OCI-LY7 (cell line): ENCODE measurements around the gene PODXL. TPM values are rescaled to one million over a fixed set of nuclear protein-coding genes. Genes with fewer than 3 reads are reported as not detected.

ENCODE experiments used
- BruUV-seq: library from RNA; stranded (reverse); fragments of 400-500 nt; replicated peaks from 2 replicates; lab custom pipeline; 2021; lab: Mats Ljungman, UMichigan
- CTCF ChIA-PET: fragments of 300-600 bp; sonication (Branson Sonifier 250); formaldehyde crosslinking; loops from one replicate; lab custom pipeline; 2022; ENCODE audit warnings: antibody characterized with exemption; ENCODE audit not compliant: unreplicated experiment; lab: Charles Lee
- POLR2A ChIA-PET: fragments of 300-600 bp; sonication (Branson Sonifier 250); formaldehyde crosslinking; loops from one replicate; lab custom pipeline; 2022; ENCODE audit warnings: antibody characterized with exemption; lab: Charles Lee
- DNase-seq: peaks from one replicate; pipeline ENCODE4 v3.0.0-alpha.2; 2015; ENCODE audit warnings: low spot score
- H2AFZ ChIP-seq: fragments of 200-600 bp; sonication (generic), shearing (Covaris generic); 2 replicates; pipeline ENCODE4 v1.6.1; 2014; ENCODE audit warnings: mild to moderate bottlenecking, antibody characterized with exemption, low read length, moderate library complexity
- H3K27ac ChIP-seq: fragments of 200-600 bp; sonication (generic); 2 replicates; pipeline ENCODE4 v1.5.1; 2014; ENCODE audit warnings: mixed run types, low read depth, mild to moderate bottlenecking, moderate library complexity, low read length, inconsistent platforms; ENCODE audit not compliant: poor library complexity, severe bottlenecking
- H3K36me3 ChIP-seq: fragments of 200-600 bp; sonication (generic); 2 replicates; pipeline ENCODE4 v1.6.1; 2014; ENCODE audit warnings: mild to moderate bottlenecking, antibody characterized with exemption, low read length, moderate library complexity, mixed read lengths; ENCODE audit not compliant: insufficient read depth
- H3K4me1 ChIP-seq: fragments of 200-600 bp; sonication (generic); 2 replicates; pipeline ENCODE4 v1.5.1; 2014; ENCODE audit warnings: mild to moderate bottlenecking, low read length; ENCODE audit not compliant: insufficient read depth, poor library complexity, severe bottlenecking
- H3K4me2 ChIP-seq: fragments of 200-600 bp; sonication (generic); 2 replicates; pipeline ENCODE4 v1.6.1; 2014; ENCODE audit warnings: mild to moderate bottlenecking, low read length
- H3K4me3 ChIP-seq: fragments of 200-600 bp; sonication (generic); 2 replicates; pipeline ENCODE4 v1.5.1; 2014; ENCODE audit warnings: mild to moderate bottlenecking, low read depth, low read length; ENCODE audit not compliant: poor library complexity, severe bottlenecking
- H3K79me2 ChIP-seq: fragments of 200-600 bp; sonication (generic); 2 replicates; pipeline ENCODE4 v1.6.1; 2016; ENCODE audit warnings: low read depth, mild to moderate bottlenecking, low read length, moderate library complexity, mixed read lengths; ENCODE audit not compliant: insufficient read depth
- H3K9me2 ChIP-seq: fragments of 200-600 bp; sonication (generic); 2 replicates; pipeline ENCODE4 v1.6.1; 2016; ENCODE audit warnings: mild to moderate bottlenecking, low read length, mixed read lengths; ENCODE audit not compliant: insufficient read depth
- H3K9me3 ChIP-seq: fragments of 200-600 bp; sonication (generic); 2 replicates; pipeline ENCODE4 v1.6.1; 2014; ENCODE audit warnings: mild to moderate bottlenecking, mixed run types, low read length, mixed read lengths
- H4K20me1 ChIP-seq: fragments of 200-600 bp; sonication (generic); 2 replicates; pipeline ENCODE4 v1.6.1; 2014; ENCODE audit warnings: mild to moderate bottlenecking, antibody characterized with exemption, low read length, moderate library complexity, mixed read lengths; ENCODE audit not compliant: insufficient read depth
- EZH2phosphoT487 ChIP-seq: fragments of 200-600 bp; sonication (generic); IDR thresholded peaks from 2 replicates; pipeline ENCODE4 v1.6.1; 2018; ENCODE audit warnings: low read depth, borderline replicate concordance, mild to moderate bottlenecking, mixed run types, antibody characterized with exemption, low read length, moderate library complexity, mixed read lengths
- intact Hi-C: fragments of 100-400 bp; cut with micrococcal nuclease; formaldehyde crosslinking; loops from one replicate; pipeline ENCODE4 v1.10.0; 2022; ENCODE audit not compliant: unreplicated experiment
- total RNA-seq, 2 experiments: library from RNA; depleted of rRNA in 1 of 2; stranded (reverse); fragments of >200 nt in 1 of 2; shearing (Covaris generic) in 1 of 2; gene quantifications; 2 replicates each; pipeline ENCODE4 v1.2.3, GENCODE V29; 2014 to 2022
- TF ChIP-seq, protein P1 (sequence below): fragments of 200-600 bp; sonication (generic); conservative IDR thresholded peaks from 2 replicates; pipeline ENCODE4 v1.5.1; 2014; ENCODE audit warnings: mild to moderate bottlenecking, antibody characterized with exemption, low read length, moderate library complexity, mixed read lengths

Gene PODXL
- total RNA-seq, 2 experiments from 2014 or later, result 0.32 to 2.1 TPM

DNA sequence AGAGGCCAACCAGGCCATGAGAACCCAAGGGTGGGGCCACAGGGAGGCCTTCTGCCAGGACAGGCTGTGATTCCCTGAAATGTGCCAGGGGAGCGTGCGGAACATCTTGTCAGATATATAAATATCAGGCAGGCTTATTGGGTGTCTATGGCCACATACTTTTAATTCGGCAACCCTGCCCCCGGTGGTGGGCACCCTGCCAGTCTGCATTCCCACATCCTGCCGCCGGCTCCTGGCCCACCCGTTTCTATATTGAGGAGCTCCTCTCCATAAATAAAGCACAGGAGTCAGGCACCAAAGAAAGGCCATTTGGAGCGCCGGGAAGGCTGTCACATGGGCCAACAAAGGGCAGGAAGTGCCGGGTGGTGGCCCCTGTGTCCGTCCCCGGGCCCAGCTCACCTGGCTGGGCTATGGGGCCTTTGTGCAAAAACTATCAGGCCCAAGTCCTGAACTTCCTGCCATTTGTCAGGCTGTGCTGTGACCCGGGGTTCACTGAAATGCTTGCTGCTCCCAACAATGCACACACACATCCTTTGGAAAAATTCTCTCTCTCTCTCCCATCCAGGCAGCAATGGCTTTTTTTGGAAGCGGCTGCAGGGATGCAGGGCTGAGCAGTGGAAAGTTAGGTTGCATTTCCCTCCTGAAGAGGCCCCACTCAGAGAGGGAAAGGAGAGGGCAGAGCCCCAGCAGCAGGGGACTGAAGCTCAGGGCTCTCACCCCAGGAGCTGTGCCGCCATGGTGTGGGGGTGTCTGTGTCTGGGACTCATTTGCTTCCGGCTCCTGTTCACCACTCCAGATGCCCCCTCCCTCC lies 25.0 kb upstream of the PODXL start:
- Histone ChIP-seq H4K20me1 (no peaks in the 10 kb centered on the region), H3K9me3 (no peaks in the 10 kb centered on the region), H3K79me2 (no peaks in the 10 kb centered on the region), H3K36me3 (no peaks in the 10 kb centered on the region), H3K4me2 (no peak overlapping the region), H3K4me3 (no peak overlapping the region), H2AFZ (no peak overlapping the region), H3K9me2 (no peaks in the 10 kb centered on the region), H3K4me1 (no peaks in the 10 kb centered on the region), H3K27ac (no peak overlapping the region)
- ChIA-PET CTCF (no interaction called here), POLR2A (no interaction called here)
- DNase-seq, result no peak
- BruUV-seq, result no TSS peak
- intact Hi-C loops, result no loop called here
- TF ChIP-seq, protein P1, sequence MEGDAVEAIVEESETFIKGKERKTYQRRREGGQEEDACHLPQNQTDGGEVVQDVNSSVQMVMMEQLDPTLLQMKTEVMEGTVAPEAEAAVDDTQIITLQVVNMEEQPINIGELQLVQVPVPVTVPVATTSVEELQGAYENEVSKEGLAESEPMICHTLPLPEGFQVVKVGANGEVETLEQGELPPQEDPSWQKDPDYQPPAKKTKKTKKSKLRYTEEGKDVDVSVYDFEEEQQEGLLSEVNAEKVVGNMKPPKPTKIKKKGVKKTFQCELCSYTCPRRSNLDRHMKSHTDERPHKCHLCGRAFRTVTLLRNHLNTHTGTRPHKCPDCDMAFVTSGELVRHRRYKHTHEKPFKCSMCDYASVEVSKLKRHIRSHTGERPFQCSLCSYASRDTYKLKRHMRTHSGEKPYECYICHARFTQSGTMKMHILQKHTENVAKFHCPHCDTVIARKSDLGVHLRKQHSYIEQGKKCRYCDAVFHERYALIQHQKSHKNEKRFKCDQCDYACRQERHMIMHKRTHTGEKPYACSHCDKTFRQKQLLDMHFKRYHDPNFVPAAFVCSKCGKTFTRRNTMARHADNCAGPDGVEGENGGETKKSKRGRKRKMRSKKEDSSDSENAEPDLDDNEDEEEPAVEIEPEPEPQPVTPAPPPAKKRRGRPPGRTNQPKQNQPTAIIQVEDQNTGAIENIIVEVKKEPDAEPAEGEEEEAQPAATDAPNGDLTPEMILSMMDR, result no peak
- TF ChIP-seq EZH2phosphoT487, result no peak

DNA sequence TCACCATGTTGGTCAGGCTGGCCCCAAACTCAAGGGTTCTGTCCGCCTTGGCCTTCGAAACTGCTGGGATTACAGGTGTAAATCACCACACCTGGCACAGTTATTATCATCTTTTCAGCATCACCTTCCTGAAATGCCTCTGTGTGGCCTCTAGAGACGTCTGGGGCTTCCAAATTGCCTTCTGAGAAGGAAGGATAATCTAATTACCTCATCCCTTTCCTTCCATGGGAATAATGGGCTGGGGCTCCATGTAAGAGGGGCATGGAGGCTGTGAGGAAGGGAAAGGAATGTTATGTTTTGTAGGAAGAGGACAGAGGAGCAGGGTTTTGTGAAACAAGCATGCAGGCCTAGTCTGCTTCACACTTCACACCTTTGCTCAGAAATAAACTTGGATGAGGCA lies 22.2 kb upstream of the PODXL start:
- H3K4me1 ChIP-seq, result no peaks in the 10 kb centered on the region
- no TSS peak for BruUV-seq
- H3K9me2 ChIP-seq, result no peaks in the 10 kb centered on the region
- H3K27ac ChIP-seq, result no peak overlapping the region
- TF ChIP-seq EZH2phosphoT487, result no peak
- TF ChIP-seq, protein P1, result no peak
- no peaks in the 10 kb centered on the region for H3K9me3 ChIP-seq
- no peak for DNase-seq
- no peak overlapping the region for H3K4me3 ChIP-seq
- no peaks in the 10 kb centered on the region for H3K79me2 ChIP-seq
- H3K36me3 ChIP-seq, result no peaks in the 10 kb centered on the region
- H4K20me1 ChIP-seq, result no peaks in the 10 kb centered on the region
- H2AFZ ChIP-seq, result no peak overlapping the region
- ChIA-PET CTCF (no interaction called here), POLR2A (no interaction called here)
- intact Hi-C loops, result no loop called here
- no peak overlapping the region for H3K4me2 ChIP-seq

DNA sequence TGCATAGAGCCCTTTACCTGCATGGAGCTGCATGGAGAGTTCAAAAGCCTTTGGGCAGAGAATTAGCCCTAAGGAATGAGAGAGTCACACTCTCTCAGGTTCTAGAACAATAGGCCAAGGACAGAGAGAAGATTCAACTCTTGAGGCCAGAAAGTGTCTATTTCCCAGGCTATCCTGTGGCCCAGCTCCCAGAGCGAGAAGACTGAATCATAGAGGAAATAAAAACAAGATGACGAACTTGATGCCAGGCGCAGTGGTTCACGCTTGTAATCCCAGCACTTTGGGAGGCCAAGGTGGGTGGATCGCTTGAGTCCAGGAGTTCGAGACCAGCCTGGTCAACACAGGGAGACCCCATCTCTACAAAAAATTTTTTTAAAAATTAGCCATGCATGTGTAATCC lies 18.3 kb upstream of the PODXL start:
- no peaks in the 10 kb centered on the region for H3K9me3 ChIP-seq
- no peak overlapping the region for H3K27ac ChIP-seq
- no peaks in the 10 kb centered on the region for H3K79me2 ChIP-seq
- intact Hi-C loops, result no loop called here
- no peaks in the 10 kb centered on the region for H3K36me3 ChIP-seq
- H3K4me1 ChIP-seq, result no peaks in the 10 kb centered on the region
- ChIA-PET POLR2A (no interaction called here), CTCF (no interaction called here)
- DNase-seq, result no peak
- H4K20me1 ChIP-seq, result no peaks in the 10 kb centered on the region
- no peak overlapping the region for H3K4me3 ChIP-seq
- no peaks in the 10 kb centered on the region for H3K9me2 ChIP-seq
- no peak overlapping the region for H3K4me2 ChIP-seq
- BruUV-seq, result no TSS peak
- no peak overlapping the region for H2AFZ ChIP-seq
- TF ChIP-seq, protein P1, result no peak
- no peak for TF ChIP-seq EZH2phosphoT487
